ENCODE results near the gene GNG3.

DNA sequence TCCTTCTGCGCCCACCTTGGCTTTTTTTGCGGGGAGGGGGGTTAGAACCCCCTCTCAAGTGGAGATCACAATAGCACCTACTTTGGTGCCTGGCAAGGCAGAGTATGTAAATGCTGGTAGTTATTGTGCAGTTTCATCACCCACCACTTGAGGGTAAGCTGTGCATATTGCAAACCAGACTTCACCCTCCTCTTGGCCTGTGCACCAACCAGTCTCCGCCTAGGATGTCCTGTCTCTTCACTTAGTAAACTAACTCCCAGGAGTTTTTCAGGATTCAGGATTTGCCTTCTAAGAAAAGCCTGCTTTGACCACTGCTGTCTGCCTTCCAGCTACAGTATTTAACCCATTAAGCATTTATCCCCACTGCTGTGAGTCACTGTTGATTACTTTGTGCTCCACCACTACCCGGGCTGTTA lies 26.6 kb upstream of the GNG3 start:
- TF ChIP-seq POLR2A (IDR thresholded peaks at IDR 0.05; ENCODE audit: borderline replicate concordance, extremely low read depth, insufficient read depth, insufficient read length) (no peak), SRF (IDR thresholded peaks at IDR 0.05; ENCODE audit: low read depth) (no peak), SIN3A (IDR thresholded peaks at IDR 0.05; ENCODE audit: low read depth) (no peak)

Measured in HCT116 (cell line).